HL-60 (cell line): ENCODE data around the gene TPPP.

ENCODE experiments used
- DNase-seq, 2 experiments: peaks; one replicate each; pipeline ENCODE4 v3.0.0-alpha.2; 2010 to 2020; ENCODE audit warnings: low read depth in 1 of 2, low spot score in 1 of 2
- H3K27ac ChIP-seq: fragments of 250-450 bp; sonication (Bioruptor Pico); replicated peaks from 2 replicates; pipeline ENCODE4 v1.5.1; 2020; ENCODE audit warnings: mild to moderate bottlenecking, moderate library complexity
- H3K27me3 ChIP-seq: fragments of 250-450 bp; sonication (Bioruptor Pico); 2 replicates; pipeline ENCODE4 v1.5.1; 2021; ENCODE audit warnings: mild to moderate bottlenecking, moderate library complexity; ENCODE audit not compliant: insufficient read depth, poor library complexity, severe bottlenecking
- H3K4me3 ChIP-seq: replicated peaks from 2 replicates; pipeline ENCODE4 v1.5.1; 2011; ENCODE audit warnings: mild to moderate bottlenecking, control low read depth, low read length; ENCODE audit not compliant: insufficient read depth
- CTCF ChIP-seq: IDR thresholded peaks from one replicate; pipeline ENCODE4 v1.5.1; 2011; ENCODE audit warnings: low read length, control low read depth, inconsistent platforms; ENCODE audit not compliant: insufficient read depth
- GABPA ChIP-seq: IDR thresholded peaks from 2 replicates; pipeline ENCODE4 v1.6.1; 2012; ENCODE audit warnings: low read depth
- POLR2AphosphoS5 ChIP-seq: IDR thresholded peaks from 2 replicates; pipeline ENCODE4 v1.6.1; 2012; ENCODE audit warnings: low read depth
- SPI1 ChIP-seq: IDR thresholded peaks from 2 replicates; pipeline ENCODE4 v1.6.1; 2012; ENCODE audit warnings: low read depth, mild to moderate bottlenecking, borderline replicate concordance
- TF ChIP-seq, protein P1 (sequence below): IDR thresholded peaks from 2 replicates; pipeline ENCODE4 v1.6.1; 2012; ENCODE audit warnings: low read depth; ENCODE audit not compliant: insufficient replicate concordance

The TPPP gene

DNA sequence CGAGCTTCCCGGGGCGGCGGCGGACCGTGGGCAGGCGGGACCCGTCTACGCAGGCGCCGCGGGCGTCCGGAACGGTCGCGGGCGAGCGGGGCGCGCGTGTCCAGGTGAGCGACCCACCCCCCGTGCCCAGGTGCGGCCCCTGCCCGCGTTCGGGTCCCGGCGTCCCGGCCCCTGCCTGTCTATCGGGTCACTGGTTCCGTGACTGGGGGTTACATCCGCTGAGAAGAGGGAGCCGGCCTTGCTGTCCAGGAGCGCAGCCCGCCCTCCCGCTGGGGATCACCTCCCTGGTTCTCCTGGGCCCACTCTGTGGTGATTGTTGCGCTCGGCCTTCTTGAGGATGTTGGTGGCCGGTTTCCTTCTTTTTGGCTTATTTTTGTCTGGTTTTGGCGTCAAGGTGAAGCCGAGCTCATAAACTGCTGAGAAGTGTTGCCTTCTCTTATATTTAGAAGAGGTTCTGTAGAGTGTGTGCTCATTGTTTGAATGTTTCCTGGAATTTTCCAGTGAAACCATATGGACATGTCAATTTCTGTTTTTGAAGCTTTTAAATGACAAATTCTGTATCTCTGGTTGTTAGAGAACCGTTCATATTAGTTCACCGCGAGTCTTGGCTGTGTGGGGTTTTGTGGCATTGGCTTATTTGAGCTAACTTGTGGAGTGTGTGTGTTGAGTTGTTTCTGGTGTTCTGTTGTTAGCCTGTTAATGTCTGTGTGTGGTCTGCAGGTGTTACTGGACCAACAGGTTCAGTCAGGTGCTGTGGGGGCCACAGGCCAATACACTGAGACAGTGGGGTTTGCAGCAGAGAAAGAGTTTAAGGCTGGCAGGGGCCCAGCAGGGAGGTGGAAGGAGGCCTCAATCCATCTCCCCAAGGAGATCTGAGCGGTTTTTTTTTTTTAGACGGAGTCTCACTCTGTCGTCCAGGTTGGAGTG, 80.4 kb downstream of the TPPP start:
- Histone ChIP-seq H3K27me3 (no peaks in the 10 kb centered on the region), H3K27ac (peak overlapping the region; percentile 69), H3K4me3 (peak overlapping the region; percentile 84)
- no peak for DNase-seq
- TF ChIP-seq, protein P1, sequence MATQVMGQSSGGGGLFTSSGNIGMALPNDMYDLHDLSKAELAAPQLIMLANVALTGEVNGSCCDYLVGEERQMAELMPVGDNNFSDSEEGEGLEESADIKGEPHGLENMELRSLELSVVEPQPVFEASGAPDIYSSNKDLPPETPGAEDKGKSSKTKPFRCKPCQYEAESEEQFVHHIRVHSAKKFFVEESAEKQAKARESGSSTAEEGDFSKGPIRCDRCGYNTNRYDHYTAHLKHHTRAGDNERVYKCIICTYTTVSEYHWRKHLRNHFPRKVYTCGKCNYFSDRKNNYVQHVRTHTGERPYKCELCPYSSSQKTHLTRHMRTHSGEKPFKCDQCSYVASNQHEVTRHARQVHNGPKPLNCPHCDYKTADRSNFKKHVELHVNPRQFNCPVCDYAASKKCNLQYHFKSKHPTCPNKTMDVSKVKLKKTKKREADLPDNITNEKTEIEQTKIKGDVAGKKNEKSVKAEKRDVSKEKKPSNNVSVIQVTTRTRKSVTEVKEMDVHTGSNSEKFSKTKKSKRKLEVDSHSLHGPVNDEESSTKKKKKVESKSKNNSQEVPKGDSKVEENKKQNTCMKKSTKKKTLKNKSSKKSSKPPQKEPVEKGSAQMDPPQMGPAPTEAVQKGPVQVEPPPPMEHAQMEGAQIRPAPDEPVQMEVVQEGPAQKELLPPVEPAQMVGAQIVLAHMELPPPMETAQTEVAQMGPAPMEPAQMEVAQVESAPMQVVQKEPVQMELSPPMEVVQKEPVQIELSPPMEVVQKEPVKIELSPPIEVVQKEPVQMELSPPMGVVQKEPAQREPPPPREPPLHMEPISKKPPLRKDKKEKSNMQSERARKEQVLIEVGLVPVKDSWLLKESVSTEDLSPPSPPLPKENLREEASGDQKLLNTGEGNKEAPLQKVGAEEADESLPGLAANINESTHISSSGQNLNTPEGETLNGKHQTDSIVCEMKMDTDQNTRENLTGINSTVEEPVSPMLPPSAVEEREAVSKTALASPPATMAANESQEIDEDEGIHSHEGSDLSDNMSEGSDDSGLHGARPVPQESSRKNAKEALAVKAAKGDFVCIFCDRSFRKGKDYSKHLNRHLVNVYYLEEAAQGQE: no peak
- TF ChIP-seq POLR2AphosphoS5 (no peak), CTCF (no peak), SPI1 (no peak), GABPA (no peak)

DNA sequence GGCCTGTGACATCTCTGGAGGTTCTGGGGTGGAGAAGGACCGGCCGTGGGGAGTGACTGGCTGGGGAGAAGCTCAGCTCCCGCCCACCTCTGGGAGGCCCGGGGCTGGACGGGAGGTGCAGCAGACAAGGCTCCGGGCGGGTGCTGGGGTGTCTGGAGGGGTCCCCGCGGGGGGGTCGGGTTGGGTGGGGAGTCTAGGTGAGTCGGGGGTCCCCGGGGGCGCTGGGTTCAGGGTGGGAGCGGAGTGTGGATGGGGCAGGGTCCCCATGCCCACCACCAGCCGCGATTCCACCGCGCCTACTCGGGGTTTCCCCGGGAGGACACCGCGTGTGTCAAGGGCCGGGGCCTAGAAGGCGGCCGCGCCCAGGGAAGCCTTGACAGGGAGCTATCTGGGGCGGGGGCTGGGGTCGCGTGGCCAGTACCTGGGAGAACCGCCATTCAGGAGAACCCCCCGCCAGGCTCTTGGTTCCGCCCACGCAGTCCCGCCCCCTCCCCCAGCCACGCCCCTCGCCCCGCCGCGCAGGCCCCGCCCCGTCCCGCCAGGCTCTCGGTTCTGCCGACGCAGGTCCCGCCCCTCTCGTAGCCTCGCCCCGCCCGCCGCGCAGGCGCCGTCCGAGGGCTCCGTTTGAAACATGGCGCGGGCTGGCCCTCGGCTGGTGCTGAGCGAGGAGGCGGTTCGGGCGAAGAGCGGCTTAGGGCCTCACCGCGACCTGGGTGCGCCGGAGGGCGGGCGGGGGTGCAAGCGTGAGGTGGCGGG, 81.2 kb downstream of the TPPP start, which contains the start of gene CEP72:
TSS of gene CEP72 (plus strand) at position 610 of the 756 bp plus-strand sequence. CDS start at position 632, 22 bp downstream.
- peak; percentile 72 to 86 for DNase-seq
- no peaks in the 10 kb centered on the region for H3K27me3 ChIP-seq
- H3K4me3 ChIP-seq: peak within 1 kb of the TSS; percentile 84
- no peak for TF ChIP-seq GABPA
- TF ChIP-seq SPI1: no peak
- peak; percentile 47; the same call in 1 of the 2 replicates for TF ChIP-seq POLR2AphosphoS5
- TF ChIP-seq CTCF: no peak
- TF ChIP-seq, protein P1: no peak
- peak within 1 kb of the TSS; percentile 69 for H3K27ac ChIP-seq

DNA sequence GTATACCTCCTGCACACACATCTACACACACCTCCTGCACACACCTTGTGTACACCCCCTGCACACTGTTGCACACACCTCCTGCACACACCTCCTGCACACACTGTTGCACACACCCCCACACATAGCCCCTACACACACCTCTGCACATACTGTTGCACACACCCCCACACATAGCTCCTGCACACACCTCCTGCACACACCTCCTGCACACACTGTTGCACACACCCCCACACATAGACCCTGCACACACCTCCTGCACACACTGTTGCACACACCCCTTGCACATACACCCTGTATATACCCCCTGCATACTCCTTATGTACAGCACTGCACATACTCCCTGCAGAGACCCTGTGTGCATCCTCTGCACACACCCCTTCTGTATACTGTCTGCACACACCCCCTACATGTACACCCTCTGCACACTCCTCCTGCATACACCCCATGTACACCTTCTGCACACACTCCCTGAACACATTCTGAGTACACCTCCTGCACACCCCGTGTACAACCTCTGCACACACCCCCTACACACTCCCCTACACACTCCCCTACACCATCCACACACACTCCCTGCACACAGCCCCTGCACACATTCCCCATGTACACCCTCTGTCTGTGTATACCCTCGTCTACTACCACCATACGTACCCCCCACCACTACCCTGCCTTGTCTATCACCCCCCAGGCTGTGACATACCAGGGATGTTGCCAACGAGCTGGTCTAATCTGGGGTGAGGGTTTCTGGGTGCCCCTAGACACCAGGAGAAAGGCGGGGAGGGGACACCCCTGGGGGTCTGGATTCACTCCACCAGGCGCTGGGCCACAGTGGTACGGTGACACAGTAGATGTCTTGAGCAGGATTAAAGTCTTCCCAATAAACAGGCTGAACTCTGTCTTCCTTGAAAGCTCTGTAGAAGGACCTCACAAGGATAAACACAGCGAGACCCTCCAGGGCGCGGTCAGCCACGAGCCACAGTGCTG, 82.1 kb downstream of the TPPP start:
- TF ChIP-seq CTCF: no peak
- no peak for TF ChIP-seq SPI1
- TF ChIP-seq GABPA: no peak
- TF ChIP-seq, protein P1: no peak
- TF ChIP-seq POLR2AphosphoS5: no peak
- DNase-seq: no peak
- peak overlapping the region; percentile 84 for H3K4me3 ChIP-seq
- H3K27ac ChIP-seq: peak overlapping the region; percentile 69
- H3K27me3 ChIP-seq: no peaks in the 10 kb centered on the region
